Measurements from ENCODE around the gene RMI1.
A peak's percentile ranks its signal among the peaks of the same experiment; 100 is the strongest.
"Not testable (repeated sequence)": the region's sequence is repeated elsewhere in the genome, so short reads cannot be mapped to it uniquely, and the experiment has no call there.

Gene RMI1

GRCh38 chr9:83935276-83935935 is 45.2 kb upstream of the RMI1 start:
- DNase-seq (ENCODE audit: low read depth): no peak
- no peak for TF ChIP-seq CTCF (IDR thresholded peaks at IDR 0.05; ENCODE audit: insufficient read depth, low read depth, low read length, missing control alignments)
- H3K4me3 ChIP-seq (ENCODE audit: low read depth, low read length): no peak overlapping the region

- no peak for TF ChIP-seq CTCF (IDR thresholded peaks at IDR 0.05; ENCODE audit: insufficient read depth, low read depth, low read length, missing control alignments)
- H3K4me3 ChIP-seq (ENCODE audit: low read depth, low read length): no peak overlapping the region
- DNase-seq (ENCODE audit: low read depth): no peak
Observed at GRCh38 chr9:83936523-83936922, 44.1 kb upstream of the RMI1 start.

GRCh38 chr9:83937861-83938455 is 42.6 kb upstream of the RMI1 start:
- peak; percentile 52 for TF ChIP-seq CTCF (IDR thresholded peaks at IDR 0.05; ENCODE audit: insufficient read depth, low read depth, low read length, missing control alignments)
- no peak overlapping the region for H3K4me3 ChIP-seq (ENCODE audit: low read depth, low read length)
- peak; percentile 74 for DNase-seq (ENCODE audit: low read depth)

- no peak for TF ChIP-seq CTCF (IDR thresholded peaks at IDR 0.05; ENCODE audit: insufficient read depth, low read depth, low read length, missing control alignments)
- DNase-seq (ENCODE audit: low read depth): no peak
- no peak overlapping the region for H3K4me3 ChIP-seq (ENCODE audit: low read depth, low read length)
Observed at GRCh38 chr9:83940590-83941303, 39.9 kb upstream of the RMI1 start.

GRCh38 chr9:83948096-83948495 is 32.5 kb upstream of the RMI1 start:
- H3K4me3 ChIP-seq (ENCODE audit: low read depth, low read length); DNase-seq (ENCODE audit: low read depth): not testable (repeated sequence)

- no peak for TF ChIP-seq CTCF (IDR thresholded peaks at IDR 0.05; ENCODE audit: insufficient read depth, low read depth, low read length, missing control alignments)
- H3K4me3 ChIP-seq (ENCODE audit: low read depth, low read length): peak overlapping the region; percentile 77
- DNase-seq (ENCODE audit: low read depth): peak; percentile 65
Observed at GRCh38 chr9:83956086-83956435, 24.5 kb upstream of the RMI1 start.

- H3K4me3 ChIP-seq (ENCODE audit: low read depth, low read length): peak overlapping the region; percentile 77
- TF ChIP-seq CTCF (IDR thresholded peaks at IDR 0.05; ENCODE audit: insufficient read depth, low read depth, low read length, missing control alignments): no peak
- DNase-seq (ENCODE audit: low read depth): peak; percentile 80
Observed at GRCh38 chr9:83956436-83957247, 24.0 kb upstream of the RMI1 start.

All from GM12865 (cell line).